GM18507 (cell line): ENCODE measurements around the gene TAS2R7.

Experiments
- DNase-seq: peaks from one replicate; pipeline ENCODE4 v3.0.0; 2011; ENCODE audit warnings: low read depth; ENCODE audit not compliant: insufficient read length; ENCODE audit errors: extremely low spot score
- FAIRE-seq: peaks from 2 replicates; lab custom pipeline; 2011; peaks lifted over from hg19 to GRCh38; lab: Jason Lieb, UNC

TAS2R7 gene

DNA sequence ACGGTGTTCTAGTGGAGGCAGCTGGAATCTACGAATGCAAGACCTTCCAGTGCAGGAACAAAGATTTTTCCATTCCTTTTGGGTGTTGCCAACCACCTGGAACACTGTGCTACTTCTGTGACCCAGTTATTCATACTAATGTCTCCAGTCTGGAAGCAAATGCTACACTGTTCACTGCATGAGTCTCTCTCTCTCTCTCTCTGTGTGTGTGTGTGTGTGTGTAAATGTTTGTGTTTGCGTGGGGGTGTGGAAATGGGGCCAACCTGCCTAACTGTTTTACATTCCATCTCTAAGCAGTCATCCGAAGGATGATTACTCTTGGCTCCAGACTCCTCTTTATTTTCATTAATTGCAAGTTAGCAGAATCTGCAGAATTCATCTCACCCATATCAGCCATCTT lies 49.4 kb downstream of the TAS2R7 start:
- FAIRE-seq (no peak), DNase-seq (no peak)
